ENCODE results near the gene PDZRN4.

- no peak for TF ChIP-seq CTCF (IDR thresholded peaks at IDR 0.05)
- no peak for TF ChIP-seq POLR2A (IDR thresholded peaks at IDR 0.05)
Observed at GRCh38 chr12:41220931-41221330, 32.8 kb downstream of the PDZRN4 start.

All from Peyer's patch (tissue), 4 donors.